SK-N-SH (cell line): ENCODE results near the gene PRR20G. TPM values are rescaled to one million over a fixed set of nuclear protein-coding genes. Genes with fewer than 3 reads are reported as not detected.

Experiments used
- CTCF ChIA-PET: fragments of 300-600, 350-600 bp; formaldehyde crosslinking; extraction: SDS; loops from one replicate; lab custom pipeline; 2021; lab: Yijun Ruan, JAX
- POLR2A ChIA-PET: fragments of 350-600 bp; sonication (Branson Sonifier 250); formaldehyde crosslinking; extraction: SDS; loops from one replicate; lab custom pipeline; 2020; ENCODE audit warnings: antibody characterized with exemption, inconsistent platforms; lab: Yijun Ruan, JAX
- DNase-seq: peaks from one replicate; pipeline ENCODE4 v3.0.0; 2012
- H2AFZ ChIP-seq: fragments of 200-600 bp; sonication (generic); 2 replicates; pipeline ENCODE4 v1.8.1; 2016; ENCODE audit warnings: antibody characterized with exemption, mild to moderate bottlenecking, low read depth
- H3F3A ChIP-seq: fragments of 200-600 bp; sonication (generic); replicated peaks from 2 replicates; pipeline ENCODE3; 2016; ENCODE audit warnings: antibody characterized with exemption, mild to moderate bottlenecking; ENCODE audit not compliant: insufficient read depth
- H3K27ac ChIP-seq, 2 experiments: fragments of 200-500 bp in 1 of 2; fragments of 200-600 bp in 1 of 2; sonication (Bioruptor generic) in 1 of 2; sonication (generic), shearing (Covaris generic) in 1 of 2; 2 replicates each; pipeline versions ENCODE4 v1.5.1 to v1.6.1; 2014 to 2016; ENCODE audit warnings: low read depth in 2 of 2, inconsistent platforms in 1 of 2, low read length in 1 of 2, mild to moderate bottlenecking in 1 of 2, mixed read lengths in 1 of 2
- H3K27me3 ChIP-seq: fragments of 200-600 bp; sonication (generic), shearing (Covaris generic); 2 replicates; pipeline ENCODE4 v1.6.1; 2016; ENCODE audit warnings: mixed run types; ENCODE audit not compliant: insufficient read depth
- H3K36me3 ChIP-seq, 2 experiments: fragments of 200-500 bp in 1 of 2; fragments of 200-600 bp in 1 of 2; sonication (Bioruptor generic) in 1 of 2; sonication (generic) in 1 of 2; replicated peaks in 1 of 2; 2 replicates each; pipeline versions ENCODE3 to v1.5.1; 2014 to 2016; ENCODE audit warnings: low read length in 1 of 2, mild to moderate bottlenecking in 1 of 2; ENCODE audit not compliant: insufficient read depth in 2 of 2, control insufficient read depth in 1 of 2
- H3K4me1 ChIP-seq, 2 experiments: fragments of 200-500 bp in 1 of 2; fragments of 200-600 bp in 1 of 2; sonication (Bioruptor generic) in 1 of 2; sonication (generic), shearing (Covaris generic) in 1 of 2; 2 replicates each; pipeline versions ENCODE4 v1.5.1 to v1.6.1; 2014 to 2016; ENCODE audit warnings: low read depth in 1 of 2, low read length in 1 of 2, mixed run types in 1 of 2; ENCODE audit not compliant: insufficient read depth in 2 of 2, control insufficient read depth in 1 of 2
- H3K4me2 ChIP-seq: fragments of 200-600 bp; sonication (generic), shearing (Covaris generic); 2 replicates; pipeline ENCODE4 v1.6.1; 2017; ENCODE audit warnings: mixed run types
- H3K4me3 ChIP-seq, 2 experiments: fragments of 200-500 bp in 1 of 2; fragments of 200-600 bp in 1 of 2; sonication (Bioruptor generic) in 1 of 2; sonication (generic), shearing (Covaris generic) in 1 of 2; 2 replicates each; pipeline versions ENCODE4 v1.5.1 to v1.8.1; 2014 to 2016; ENCODE audit warnings: low read depth in 2 of 2, inconsistent platforms in 1 of 2, low read length in 1 of 2, mild to moderate bottlenecking in 1 of 2, mixed read lengths in 1 of 2, moderate library complexity in 1 of 2
- H3K79me2 ChIP-seq: fragments of 200-600 bp; sonication (generic); 2 replicates; pipeline ENCODE4 v1.8.1; 2017; ENCODE audit warnings: mild to moderate bottlenecking; ENCODE audit not compliant: insufficient read depth
- H3K9ac ChIP-seq: fragments of 200-600 bp; sonication (generic); 2 replicates; pipeline ENCODE4 v1.6.1; 2017; ENCODE audit warnings: mixed run types
- H3K9me2 ChIP-seq: fragments of 200-600 bp; sonication (generic); 2 replicates; pipeline ENCODE4 v1.6.1; 2017; ENCODE audit warnings: mixed run types
- H3K9me3 ChIP-seq: fragments of 200-600 bp; sonication (generic); 2 replicates; pipeline ENCODE4 v1.6.1; 2017; ENCODE audit warnings: mixed run types, mild to moderate bottlenecking, moderate library complexity
- H4K20me1 ChIP-seq: fragments of 200-600 bp; sonication (generic); 2 replicates; pipeline ENCODE4 v1.6.1; 2017; ENCODE audit warnings: mild to moderate bottlenecking, mixed run types; ENCODE audit not compliant: insufficient read depth
- FOSL2 ChIP-seq: IDR thresholded peaks from 2 replicates; pipeline ENCODE4 v1.4.0; 2012; ENCODE audit warnings: low read depth, mild to moderate bottlenecking, moderate library complexity, borderline replicate concordance
- FOXM1 ChIP-seq: IDR thresholded peaks from 2 replicates; pipeline ENCODE4 v1.4.0; 2012; ENCODE audit warnings: low read depth, mild to moderate bottlenecking
- GABPA ChIP-seq: IDR thresholded peaks from 2 replicates; pipeline ENCODE4 v1.4.0; 2012; ENCODE audit warnings: low read depth, mild to moderate bottlenecking
- GATA2 ChIP-seq: sonication (generic); formaldehyde crosslinking; IDR thresholded peaks from 2 replicates; pipeline ENCODE4 v1.5.0; 2020; ENCODE audit warnings: mild to moderate bottlenecking, missing genetic modification reagents
- JUND ChIP-seq: IDR thresholded peaks from 2 replicates; pipeline ENCODE4 v1.4.0; 2012
- MEF2A ChIP-seq: IDR thresholded peaks from 2 replicates; pipeline ENCODE4 v1.4.0; 2012; ENCODE audit warnings: low read depth, borderline replicate concordance
- RAD21 ChIP-seq: IDR thresholded peaks from 2 replicates; pipeline ENCODE4 v1.6.1; 2012; ENCODE audit warnings: mild to moderate bottlenecking, low read length
- RFX5 ChIP-seq: IDR thresholded peaks from 2 replicates; pipeline ENCODE4 v1.6.1; 2012; ENCODE audit warnings: mild to moderate bottlenecking, improper control_type of control experiment, low read length
- SIN3A ChIP-seq: IDR thresholded peaks from 2 replicates; pipeline ENCODE4 v1.6.1; 2012; ENCODE audit warnings: low read depth, mild to moderate bottlenecking, low read length, moderate library complexity, borderline replicate concordance
- TAF1 ChIP-seq: IDR thresholded peaks from 2 replicates; pipeline ENCODE4 v1.6.1; 2012; ENCODE audit warnings: low read depth, mild to moderate bottlenecking, low read length, moderate library complexity, borderline replicate concordance
- TCF12 ChIP-seq: IDR thresholded peaks from 2 replicates; pipeline ENCODE4 v1.4.0; 2012
- TEAD4 ChIP-seq: IDR thresholded peaks from 2 replicates; pipeline ENCODE4 v1.4.0; 2012; ENCODE audit warnings: mild to moderate bottlenecking, borderline replicate concordance; ENCODE audit not compliant: insufficient read depth
- WGBS: methylation state at CpG from one replicate; pipeline ENCODE4 v1.1.6; 2017; ENCODE audit warnings: low lambda C conversion rate; 5-methylcytosine and 5-hydroxymethylcytosine counted together
- polyA plus RNA-seq, 3 experiments: library from polyadenylated mRNA; depleted of rRNA; stranded (reverse); fragments of >200 nt; gene quantifications; 2 replicates each; pipeline ENCODE4 v1.2.3, GENCODE V29; 2012
- TF ChIP-seq, protein P1 (sequence below): IDR thresholded peaks from 2 replicates; pipeline ENCODE4 v1.4.0; 2012; ENCODE audit warnings: low read depth, borderline replicate concordance
- TF ChIP-seq, protein P2 (sequence below): IDR thresholded peaks from 2 replicates; pipeline ENCODE4 v1.4.0; 2012; ENCODE audit warnings: low read depth, borderline replicate concordance
- TF ChIP-seq, protein P3 (sequence below): fragments of 200-600 bp; sonication (generic); IDR thresholded peaks from 2 replicates; pipeline ENCODE4 v1.6.1; 2017; ENCODE audit warnings: antibody characterized with exemption, mild to moderate bottlenecking, moderate library complexity

The PRR20G gene
- polyA plus RNA-seq, 1 of the 3 experiments (the other 2 are of a cell fraction): not detected

DNA sequence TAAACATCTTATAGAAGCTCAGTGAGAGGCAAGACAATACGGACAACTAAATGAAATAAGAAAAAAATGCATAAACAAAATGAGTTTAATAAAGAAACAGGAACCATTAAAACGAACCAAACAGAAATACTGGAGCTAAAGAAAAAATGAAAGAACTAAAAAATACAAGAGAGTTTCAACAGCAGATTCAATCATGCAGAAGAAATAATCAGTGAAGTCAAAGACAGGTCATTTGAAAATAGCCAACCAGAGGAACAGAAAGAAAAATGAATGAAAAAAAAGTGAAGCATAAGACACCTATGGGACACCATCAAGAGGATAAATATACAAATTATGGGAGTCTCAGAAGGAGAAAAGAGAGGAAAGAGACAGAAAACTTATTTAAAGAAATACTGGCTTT lies 42.5 kb upstream of the PRR20G start:
- Histone ChIP-seq H3K4me2 (no peak overlapping the region), H3K4me3 (no peak overlapping the region), H3K36me3 (no peaks in the 10 kb centered on the region), H3K79me2 (no peaks in the 10 kb centered on the region), H3K9me3 (peaks cover 8% of the 10 kb centered on the region), H3K9ac (no peak overlapping the region), H3K9me2 (no peaks in the 10 kb centered on the region), H3K27me3 (no peaks in the 10 kb centered on the region), H3K4me1 (no peaks in the 10 kb centered on the region), H2AFZ (no peak overlapping the region), H3F3A (no peaks in the 10 kb centered on the region), H4K20me1 (no peaks in the 10 kb centered on the region), H3K27ac (no peak overlapping the region)
- TF ChIP-seq, protein P1, sequence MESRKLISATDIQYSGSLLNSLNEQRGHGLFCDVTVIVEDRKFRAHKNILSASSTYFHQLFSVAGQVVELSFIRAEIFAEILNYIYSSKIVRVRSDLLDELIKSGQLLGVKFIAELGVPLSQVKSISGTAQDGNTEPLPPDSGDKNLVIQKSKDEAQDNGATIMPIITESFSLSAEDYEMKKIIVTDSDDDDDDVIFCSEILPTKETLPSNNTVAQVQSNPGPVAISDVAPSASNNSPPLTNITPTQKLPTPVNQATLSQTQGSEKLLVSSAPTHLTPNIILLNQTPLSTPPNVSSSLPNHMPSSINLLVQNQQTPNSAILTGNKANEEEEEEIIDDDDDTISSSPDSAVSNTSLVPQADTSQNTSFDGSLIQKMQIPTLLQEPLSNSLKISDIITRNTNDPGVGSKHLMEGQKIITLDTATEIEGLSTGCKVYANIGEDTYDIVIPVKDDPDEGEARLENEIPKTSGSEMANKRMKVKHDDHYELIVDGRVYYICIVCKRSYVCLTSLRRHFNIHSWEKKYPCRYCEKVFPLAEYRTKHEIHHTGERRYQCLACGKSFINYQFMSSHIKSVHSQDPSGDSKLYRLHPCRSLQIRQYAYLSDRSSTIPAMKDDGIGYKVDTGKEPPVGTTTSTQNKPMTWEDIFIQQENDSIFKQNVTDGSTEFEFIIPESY: no peak
- no peak for TF ChIP-seq MEF2A
- POLR2A ChIA-PET: no interaction called here
- CTCF ChIA-PET: no interaction called here
- WGBS: 31% methylated on average over 2 of the region's 2 CpGs
- DNase-seq: no peak

DNA sequence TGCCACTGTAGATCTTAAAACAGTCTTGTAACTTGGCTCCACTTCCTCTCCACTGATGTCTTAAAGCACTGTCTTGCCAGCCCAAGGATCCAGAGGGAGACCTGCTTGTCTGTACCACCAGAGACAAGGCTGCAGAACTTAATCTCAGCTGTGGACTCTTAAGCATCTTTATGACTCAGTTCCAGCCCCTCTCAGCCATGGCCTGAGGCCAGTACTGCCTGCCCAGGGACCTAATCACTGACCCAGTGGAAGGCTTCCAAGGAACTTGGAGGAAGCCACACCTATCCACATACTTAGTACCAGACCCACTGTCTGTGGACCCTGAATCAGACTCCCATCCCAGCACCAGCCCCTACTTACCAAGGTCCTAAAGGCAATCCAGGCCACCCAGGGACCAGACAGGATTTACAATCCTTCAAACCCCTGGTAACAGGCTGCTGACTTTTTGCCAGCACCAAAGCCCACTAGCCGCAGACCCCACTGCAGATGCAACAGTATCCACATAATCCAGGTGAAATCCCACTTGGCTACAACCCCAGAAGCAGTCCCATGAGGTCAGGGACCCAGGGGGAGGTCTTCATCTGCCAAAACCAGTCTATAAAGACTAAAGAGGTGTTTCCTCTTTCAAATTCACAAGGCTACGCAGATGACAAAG lies 41.9 kb upstream of the PRR20G start:
- WGBS: 48% methylated on average over 2 of the region's 2 CpGs
- H3K27me3 ChIP-seq: no peaks in the 10 kb centered on the region
- CTCF ChIA-PET: no interaction called here
- no peak overlapping the region for H3K9ac ChIP-seq
- H3K27ac ChIP-seq: no peak overlapping the region
- TF ChIP-seq, protein P1: no peak
- no peak for TF ChIP-seq RAD21
- no peak for TF ChIP-seq GATA2 (CRISPR knock-in tag)
- no peak for TF ChIP-seq FOSL2
- no peak for TF ChIP-seq FOXM1
- no peak for TF ChIP-seq GABPA
- TF ChIP-seq TCF12: no peak
- TF ChIP-seq TAF1: no peak
- TF ChIP-seq, protein P2, sequence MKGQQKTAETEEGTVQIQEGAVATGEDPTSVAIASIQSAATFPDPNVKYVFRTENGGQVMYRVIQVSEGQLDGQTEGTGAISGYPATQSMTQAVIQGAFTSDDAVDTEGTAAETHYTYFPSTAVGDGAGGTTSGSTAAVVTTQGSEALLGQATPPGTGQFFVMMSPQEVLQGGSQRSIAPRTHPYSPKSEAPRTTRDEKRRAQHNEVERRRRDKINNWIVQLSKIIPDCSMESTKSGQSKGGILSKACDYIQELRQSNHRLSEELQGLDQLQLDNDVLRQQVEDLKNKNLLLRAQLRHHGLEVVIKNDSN: no peak
- no peak for TF ChIP-seq TEAD4
- TF ChIP-seq RFX5: no peak
- no peak for TF ChIP-seq SIN3A
- no peak for TF ChIP-seq JUND
- TF ChIP-seq, protein P3, sequence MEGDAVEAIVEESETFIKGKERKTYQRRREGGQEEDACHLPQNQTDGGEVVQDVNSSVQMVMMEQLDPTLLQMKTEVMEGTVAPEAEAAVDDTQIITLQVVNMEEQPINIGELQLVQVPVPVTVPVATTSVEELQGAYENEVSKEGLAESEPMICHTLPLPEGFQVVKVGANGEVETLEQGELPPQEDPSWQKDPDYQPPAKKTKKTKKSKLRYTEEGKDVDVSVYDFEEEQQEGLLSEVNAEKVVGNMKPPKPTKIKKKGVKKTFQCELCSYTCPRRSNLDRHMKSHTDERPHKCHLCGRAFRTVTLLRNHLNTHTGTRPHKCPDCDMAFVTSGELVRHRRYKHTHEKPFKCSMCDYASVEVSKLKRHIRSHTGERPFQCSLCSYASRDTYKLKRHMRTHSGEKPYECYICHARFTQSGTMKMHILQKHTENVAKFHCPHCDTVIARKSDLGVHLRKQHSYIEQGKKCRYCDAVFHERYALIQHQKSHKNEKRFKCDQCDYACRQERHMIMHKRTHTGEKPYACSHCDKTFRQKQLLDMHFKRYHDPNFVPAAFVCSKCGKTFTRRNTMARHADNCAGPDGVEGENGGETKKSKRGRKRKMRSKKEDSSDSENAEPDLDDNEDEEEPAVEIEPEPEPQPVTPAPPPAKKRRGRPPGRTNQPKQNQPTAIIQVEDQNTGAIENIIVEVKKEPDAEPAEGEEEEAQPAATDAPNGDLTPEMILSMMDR: no peak
- TF ChIP-seq, all 33 proteins: peak for 0
- POLR2A ChIA-PET: no interaction called here
- Histone ChIP-seq H3K4me3 (no peak overlapping the region; a peak in 1 of 4 replicates), H3F3A (no peaks in the 10 kb centered on the region), H3K36me3 (no peaks in the 10 kb centered on the region), H3K4me2 (no peak overlapping the region), H2AFZ (no peak overlapping the region), H3K79me2 (no peaks in the 10 kb centered on the region), H3K9me3 (peaks cover 8% of the 10 kb centered on the region), H4K20me1 (no peaks in the 10 kb centered on the region), H3K9me2 (no peaks in the 10 kb centered on the region), H3K4me1 (no peaks in the 10 kb centered on the region)
- no peak for DNase-seq
